GM19324 (cell line): ENCODE results near the gene SLC12A5.
A peak's percentile ranks its signal among the peaks of the same experiment; 100 is the strongest.
"Not testable (repeated sequence)": the region's sequence is repeated elsewhere in the genome, so short reads cannot be mapped to it uniquely, and the experiment has no call there.

Experiments used
- ATAC-seq: cut with Tn5 transposase; IDR thresholded peaks from one replicate; pipeline ENCODE4 v1.9.1; 2021; ENCODE audit warnings: mild to moderate bottlenecking, moderate library complexity; ENCODE audit not compliant: unreplicated experiment, low FRiP score

The SLC12A5 gene

GRCh38 chr20:46073443-46073842 is 44.4 kb downstream of the SLC12A5 start:
- no peak for ATAC-seq

- no peak for ATAC-seq
Measured at GRCh38 chr20:46074006-46074405, 45.0 kb downstream of the SLC12A5 start.

GRCh38 chr20:46076806-46077205 is 47.8 kb downstream of the SLC12A5 start:
- ATAC-seq: no peak

GRCh38 chr20:46077642-46078305 is 48.8 kb downstream of the SLC12A5 start:
- ATAC-seq: no peak

- no peak for ATAC-seq
Measured at GRCh38 chr20:46078954-46079353, 49.9 kb downstream of the SLC12A5 start.

- ATAC-seq: no peak
Measured at GRCh38 chr20:46081074-46081473, 52.1 kb downstream of the SLC12A5 start.

- no peak for ATAC-seq
Measured at GRCh38 chr20:46083101-46083500, 54.1 kb downstream of the SLC12A5 start.

GRCh38 chr20:46083531-46084061 is 54.6 kb downstream of the SLC12A5 start:
- ATAC-seq: no peak

GRCh38 chr20:46084805-46085178 is 55.8 kb downstream of the SLC12A5 start:
- ATAC-seq: no peak

GRCh38 chr20:46085179-46085851 is 56.3 kb downstream of the SLC12A5 start:
- no peak for ATAC-seq

GRCh38 chr20:46087161-46087560 is 58.1 kb downstream of the SLC12A5 start:
- ATAC-seq: no peak

GRCh38 chr20:46088409-46089166 is 59.6 kb downstream of the SLC12A5 start:
- ATAC-seq: no peak

- ATAC-seq: peak; percentile 24
Measured at GRCh38 chr20:46089167-46089416, 60.1 kb downstream of the SLC12A5 start.

GRCh38 chr20:46089417-46090388 is 60.7 kb downstream of the SLC12A5 start, which contains the start of gene NCOA5:
Gene NCOA5 (minus strand): TSS chr20:46089962. CDS start chr20:46079424, 10,538 bp downstream.
- peak; percentile 90 for ATAC-seq

GRCh38 chr20:46091622-46092535 is 62.9 kb downstream of the SLC12A5 start:
- not testable (repeated sequence) for ATAC-seq

- no peak for ATAC-seq
Measured at GRCh38 chr20:46093531-46093930, 64.5 kb downstream of the SLC12A5 start.

GRCh38 chr20:46099491-46100287 is 70.7 kb downstream of the SLC12A5 start:
- ATAC-seq: no peak

- not testable (repeated sequence) for ATAC-seq
Measured at GRCh38 chr20:46100444-46100843, 71.4 kb downstream of the SLC12A5 start.
